Measurements from ENCODE around the gene SDCCAG8. TPM values are rescaled to one million over a fixed set of nuclear protein-coding genes. Genes with fewer than 3 reads are reported as not detected.

SDCCAG8 gene
- total RNA-seq, 4 donors from 2014 or later = 17.5 to 37.6 (median 21.7) TPM

GRCh38 chr1:243461700-243462099, 205.9 kb downstream of the SDCCAG8 start:
- Histone ChIP-seq H3K36me3 (peaks cover 0 to 31% (median 0%) of the 10 kb centered on the region in 3 donors), H3K27ac (no peak overlapping the region), H3K9me3 (no peaks in the 10 kb centered on the region), H3K27me3 (no peaks in the 10 kb centered on the region), H3K4me1 (no peaks in the 10 kb centered on the region), H3K4me3 (no peak overlapping the region)
- DNase-seq = no peak
- TF ChIP-seq POLR2A (IDR thresholded peaks at IDR 0.05) = no peak
- TF ChIP-seq, protein P1, sequence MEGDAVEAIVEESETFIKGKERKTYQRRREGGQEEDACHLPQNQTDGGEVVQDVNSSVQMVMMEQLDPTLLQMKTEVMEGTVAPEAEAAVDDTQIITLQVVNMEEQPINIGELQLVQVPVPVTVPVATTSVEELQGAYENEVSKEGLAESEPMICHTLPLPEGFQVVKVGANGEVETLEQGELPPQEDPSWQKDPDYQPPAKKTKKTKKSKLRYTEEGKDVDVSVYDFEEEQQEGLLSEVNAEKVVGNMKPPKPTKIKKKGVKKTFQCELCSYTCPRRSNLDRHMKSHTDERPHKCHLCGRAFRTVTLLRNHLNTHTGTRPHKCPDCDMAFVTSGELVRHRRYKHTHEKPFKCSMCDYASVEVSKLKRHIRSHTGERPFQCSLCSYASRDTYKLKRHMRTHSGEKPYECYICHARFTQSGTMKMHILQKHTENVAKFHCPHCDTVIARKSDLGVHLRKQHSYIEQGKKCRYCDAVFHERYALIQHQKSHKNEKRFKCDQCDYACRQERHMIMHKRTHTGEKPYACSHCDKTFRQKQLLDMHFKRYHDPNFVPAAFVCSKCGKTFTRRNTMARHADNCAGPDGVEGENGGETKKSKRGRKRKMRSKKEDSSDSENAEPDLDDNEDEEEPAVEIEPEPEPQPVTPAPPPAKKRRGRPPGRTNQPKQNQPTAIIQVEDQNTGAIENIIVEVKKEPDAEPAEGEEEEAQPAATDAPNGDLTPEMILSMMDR (IDR thresholded peaks at IDR 0.05) = no peak
- intact Hi-C loops (cut with DNase I) = no loop called here
- WGBS, 2 donors = 94 to 97% methylated on average over 4 of the region's 4 CpGs

DNA sequence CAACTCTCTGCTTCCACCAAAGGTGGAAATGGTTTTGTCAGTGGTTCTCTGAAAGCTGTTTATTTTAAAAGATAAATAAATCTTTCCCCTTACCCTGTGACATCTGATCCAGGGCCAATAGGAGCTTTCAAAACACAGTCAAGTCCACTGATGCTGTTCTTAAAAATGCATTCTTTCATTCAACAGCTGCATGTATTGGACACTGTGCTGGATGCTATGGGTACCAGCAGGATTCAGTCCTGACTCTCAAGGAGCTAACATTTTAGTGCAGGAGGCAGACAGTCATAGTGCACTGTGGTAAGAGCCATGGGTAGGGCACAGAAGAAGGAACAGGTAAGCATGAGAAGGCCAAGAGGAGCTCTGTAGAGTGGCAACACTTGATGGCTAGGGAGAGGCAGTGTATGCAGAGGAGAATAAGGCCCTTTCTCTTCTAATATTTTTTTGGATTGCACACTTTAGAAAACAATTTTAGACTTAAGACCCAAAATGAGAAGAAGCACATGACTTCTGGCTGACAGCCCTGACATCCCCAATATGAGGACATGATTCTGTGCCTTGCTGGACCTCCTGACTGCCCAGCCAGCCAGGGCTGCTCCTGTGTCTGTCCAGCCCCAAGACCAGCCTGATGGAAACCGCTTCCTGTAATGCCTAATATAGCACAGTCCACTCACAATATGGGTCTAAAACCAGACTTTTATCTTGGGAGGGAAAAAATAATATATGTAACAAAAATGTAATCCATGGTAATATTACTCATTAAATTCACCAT, 207.3 kb downstream of the SDCCAG8 start:
- Histone ChIP-seq H3K4me1 (no peaks in the 10 kb centered on the region), H3K9me3 (no peaks in the 10 kb centered on the region), H3K36me3 (peaks cover 0 to 41% (median 0%) of the 10 kb centered on the region in 3 donors), H3K27ac (no peak overlapping the region), H3K4me3 (no peak overlapping the region), H3K27me3 (no peaks in the 10 kb centered on the region)
- 100% methylated on average over 1 of the region's 1 CpG for WGBS, 2 donors
- TF ChIP-seq, protein P1 (IDR thresholded peaks at IDR 0.05) = no peak
- no peak for TF ChIP-seq POLR2A (IDR thresholded peaks at IDR 0.05)
- intact Hi-C loops (cut with DNase I) = no loop called here
- DNase-seq = no peak

DNA sequence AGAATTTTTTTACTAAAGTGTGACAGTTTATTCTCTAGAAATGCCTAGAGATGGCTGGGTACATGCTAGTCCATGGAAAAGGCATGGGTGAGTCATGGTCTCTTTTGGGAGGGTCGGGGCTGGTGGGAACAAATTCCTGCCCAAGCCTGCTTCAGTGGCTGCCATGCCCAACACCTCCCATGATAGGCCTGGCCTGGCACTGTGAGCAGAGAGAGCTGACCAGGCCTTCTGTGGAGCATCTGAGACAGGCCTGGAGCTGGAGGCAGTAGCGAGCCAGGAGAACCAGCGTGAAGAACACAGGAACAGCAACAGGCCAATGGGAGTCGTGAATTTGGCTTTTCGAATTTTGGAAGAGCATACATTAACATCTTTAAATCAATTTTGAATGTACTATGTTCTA, 209.2 kb downstream of the SDCCAG8 start:
- WGBS, 2 donors = 80 to 85% methylated on average over 5 of the region's 5 CpGs

GRCh38 chr1:243465738-243466137, 209.9 kb downstream of the SDCCAG8 start:
- no peak for DNase-seq
- Histone ChIP-seq H3K27me3 (no peaks in the 10 kb centered on the region), H3K9me3 (no peaks in the 10 kb centered on the region), H3K4me1 (no peaks in the 10 kb centered on the region), H3K36me3 (peaks cover 0 to 34% (median 0%) of the 10 kb centered on the region in 3 donors), H3K27ac (no peak overlapping the region), H3K4me3 (no peak overlapping the region)
- TF ChIP-seq, protein P1 (IDR thresholded peaks at IDR 0.05) = no peak
- TF ChIP-seq POLR2A (IDR thresholded peaks at IDR 0.05) = no peak
- 54 to 76% methylated on average over 5 of the region's 5 CpGs for WGBS, 2 donors
- intact Hi-C loops (cut with DNase I) = no loop called here

More for the DNA sequence above, 209.2 kb downstream of the SDCCAG8 start:
- peaks cover 0 to 41% (median 0%) of the 10 kb centered on the region in 3 donors for H3K36me3 ChIP-seq
- no peak for TF ChIP-seq POLR2A (IDR thresholded peaks at IDR 0.05)
- TF ChIP-seq, protein P1 (IDR thresholded peaks at IDR 0.05) = no peak
- no peaks in the 10 kb centered on the region for H3K9me3 ChIP-seq
- DNase-seq = no peak
- H3K27me3 ChIP-seq = no peaks in the 10 kb centered on the region
- H3K27ac ChIP-seq = no peak overlapping the region
- intact Hi-C loops (cut with DNase I) = no loop called here
- H3K4me1 ChIP-seq = no peaks in the 10 kb centered on the region
- H3K4me3 ChIP-seq = no peak overlapping the region

GRCh38 chr1:243469497-243469896, 213.7 kb downstream of the SDCCAG8 start:
- H3K9me3 ChIP-seq = no peaks in the 10 kb centered on the region
- DNase-seq = no peak
- no peak overlapping the region for H3K4me3 ChIP-seq
- TF ChIP-seq POLR2A (IDR thresholded peaks at IDR 0.05) = no peak
- TF ChIP-seq, protein P1 (IDR thresholded peaks at IDR 0.05) = no peak
- peaks cover 0 to 14% (median 0%) of the 10 kb centered on the region in 3 donors for H3K36me3 ChIP-seq
- H3K27ac ChIP-seq = no peak overlapping the region
- intact Hi-C loops (cut with DNase I) = no loop called here
- peaks cover 6 to 26% (median 13%) of the 10 kb centered on the region in 3 donors for H3K4me1 ChIP-seq
- WGBS, 2 donors = 89 to 100% methylated on average over 3 of the region's 3 CpGs
- H3K27me3 ChIP-seq = no peaks in the 10 kb centered on the region

Data from esophagus squamous epithelium (tissue), 5 donors.